ENCODE measurements around the gene SLC16A12.

SLC16A12 gene

GRCh38 chr10:89494068-89494467 lies 41.3 kb downstream of the SLC16A12 start:
- Histone ChIP-seq H3K9me3 (ENCODE audit: insufficient read depth, low read length) (no peaks in the 10 kb centered on the region), H3K36me3 (replicated peaks; ENCODE audit: low read depth, low read length) (no peaks in the 10 kb centered on the region), H4K20me1 (ENCODE audit: insufficient read depth, low read length) (no peaks in the 10 kb centered on the region), H3K4me1 (ENCODE audit: low read length) (no peaks in the 10 kb centered on the region), H2AFZ (ENCODE audit: low read depth, low read length) (no peak overlapping the region), H3K4me3 (ENCODE audit: low read length) (no peak overlapping the region), H3K4me2 (ENCODE audit: low read length) (no peak overlapping the region), H3K9ac (ENCODE audit: low read length) (no peak overlapping the region), H3K27me3 (ENCODE audit: low read depth, low read length) (no peaks in the 10 kb centered on the region), H3K79me2 (ENCODE audit: low read length) (no peaks in the 10 kb centered on the region), H3K27ac (ENCODE audit: low read length) (no peak overlapping the region)
- TF ChIP-seq, protein P1, sequence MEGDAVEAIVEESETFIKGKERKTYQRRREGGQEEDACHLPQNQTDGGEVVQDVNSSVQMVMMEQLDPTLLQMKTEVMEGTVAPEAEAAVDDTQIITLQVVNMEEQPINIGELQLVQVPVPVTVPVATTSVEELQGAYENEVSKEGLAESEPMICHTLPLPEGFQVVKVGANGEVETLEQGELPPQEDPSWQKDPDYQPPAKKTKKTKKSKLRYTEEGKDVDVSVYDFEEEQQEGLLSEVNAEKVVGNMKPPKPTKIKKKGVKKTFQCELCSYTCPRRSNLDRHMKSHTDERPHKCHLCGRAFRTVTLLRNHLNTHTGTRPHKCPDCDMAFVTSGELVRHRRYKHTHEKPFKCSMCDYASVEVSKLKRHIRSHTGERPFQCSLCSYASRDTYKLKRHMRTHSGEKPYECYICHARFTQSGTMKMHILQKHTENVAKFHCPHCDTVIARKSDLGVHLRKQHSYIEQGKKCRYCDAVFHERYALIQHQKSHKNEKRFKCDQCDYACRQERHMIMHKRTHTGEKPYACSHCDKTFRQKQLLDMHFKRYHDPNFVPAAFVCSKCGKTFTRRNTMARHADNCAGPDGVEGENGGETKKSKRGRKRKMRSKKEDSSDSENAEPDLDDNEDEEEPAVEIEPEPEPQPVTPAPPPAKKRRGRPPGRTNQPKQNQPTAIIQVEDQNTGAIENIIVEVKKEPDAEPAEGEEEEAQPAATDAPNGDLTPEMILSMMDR (IDR thresholded peaks at IDR 0.05; ENCODE audit: low read depth, low read length), result no peak
- no peak for TF ChIP-seq EZH2phosphoT487 (IDR thresholded peaks at IDR 0.05; ENCODE audit: low read depth)

DNA sequence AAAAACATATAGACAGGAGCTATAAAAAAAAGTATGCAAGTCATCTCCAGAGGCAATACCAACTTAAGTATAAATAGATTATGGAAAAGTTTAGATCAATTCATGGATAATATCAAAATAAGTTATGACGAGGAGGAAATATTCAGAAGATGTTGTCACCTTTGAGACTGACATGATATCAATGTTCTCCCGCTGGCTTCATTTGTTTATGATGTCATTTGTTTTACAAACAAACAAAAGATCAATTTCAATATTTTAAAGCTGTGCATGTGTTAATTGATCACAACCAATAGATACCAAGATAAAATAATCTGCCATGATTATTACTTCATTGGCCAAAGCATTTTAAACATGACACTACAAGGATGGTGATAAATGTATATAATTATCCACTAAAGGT lies 43.5 kb downstream of the SLC16A12 start:
- H3K9me3 ChIP-seq (ENCODE audit: insufficient read depth, low read length), result no peaks in the 10 kb centered on the region
- H3K9ac ChIP-seq (ENCODE audit: low read length), result no peak overlapping the region
- H3K4me2 ChIP-seq (ENCODE audit: low read length), result no peak overlapping the region
- H3K27ac ChIP-seq (ENCODE audit: low read length), result no peak overlapping the region
- H3K79me2 ChIP-seq (ENCODE audit: low read length), result no peaks in the 10 kb centered on the region
- H2AFZ ChIP-seq (ENCODE audit: low read depth, low read length), result no peak overlapping the region
- H3K36me3 ChIP-seq (replicated peaks; ENCODE audit: low read depth, low read length), result no peaks in the 10 kb centered on the region
- no peaks in the 10 kb centered on the region for H3K4me1 ChIP-seq (ENCODE audit: low read length)
- H3K27me3 ChIP-seq (ENCODE audit: low read depth, low read length), result no peaks in the 10 kb centered on the region
- no peak for TF ChIP-seq EZH2phosphoT487 (IDR thresholded peaks at IDR 0.05; ENCODE audit: low read depth)
- TF ChIP-seq, protein P1 (IDR thresholded peaks at IDR 0.05; ENCODE audit: low read depth, low read length), result no peak
- H3K4me3 ChIP-seq (ENCODE audit: low read length), result no peak overlapping the region
- H4K20me1 ChIP-seq (ENCODE audit: insufficient read depth, low read length), result no peaks in the 10 kb centered on the region

GRCh38 chr10:89490596-89491335 lies 44.6 kb downstream of the SLC16A12 start:
- Histone ChIP-seq H3K4me1 (ENCODE audit: low read length) (peaks cover 2% of the 10 kb centered on the region), H3K4me3 (ENCODE audit: low read length) (no peak overlapping the region)
- TF ChIP-seq EZH2phosphoT487 (IDR thresholded peaks at IDR 0.05; ENCODE audit: low read depth), result no peak
- TF ChIP-seq, protein P1 (IDR thresholded peaks at IDR 0.05; ENCODE audit: low read depth, low read length), result no peak

GRCh38 chr10:89482256-89482655 lies 53.1 kb downstream of the SLC16A12 start:
- Histone ChIP-seq H3K4me2 (ENCODE audit: low read length) (no peak overlapping the region), H3K36me3 (replicated peaks; ENCODE audit: low read depth, low read length) (no peaks in the 10 kb centered on the region), H2AFZ (ENCODE audit: low read depth, low read length) (no peak overlapping the region), H3K27ac (ENCODE audit: low read length) (no peak overlapping the region), H3K4me1 (ENCODE audit: low read length) (peaks cover 24% of the 10 kb centered on the region), H3K9me3 (ENCODE audit: insufficient read depth, low read length) (no peaks in the 10 kb centered on the region), H3K4me3 (ENCODE audit: low read length) (no peak overlapping the region), H4K20me1 (ENCODE audit: insufficient read depth, low read length) (no peaks in the 10 kb centered on the region), H3K79me2 (ENCODE audit: low read length) (no peaks in the 10 kb centered on the region), H3K9ac (ENCODE audit: low read length) (no peak overlapping the region), H3K27me3 (ENCODE audit: low read depth, low read length) (no peaks in the 10 kb centered on the region)
- TF ChIP-seq EZH2phosphoT487 (IDR thresholded peaks at IDR 0.05; ENCODE audit: low read depth), result no peak
- TF ChIP-seq, protein P1 (IDR thresholded peaks at IDR 0.05; ENCODE audit: low read depth, low read length), result no peak

More at GRCh38 chr10:89490596-89491335, 44.6 kb downstream of the SLC16A12 start:
- Histone ChIP-seq H3K9ac (ENCODE audit: low read length) (no peak overlapping the region), H2AFZ (ENCODE audit: low read depth, low read length) (no peak overlapping the region), H3K4me2 (ENCODE audit: low read length) (no peak overlapping the region), H3K36me3 (replicated peaks; ENCODE audit: low read depth, low read length) (no peaks in the 10 kb centered on the region), H3K27ac (ENCODE audit: low read length) (no peak overlapping the region), H3K27me3 (ENCODE audit: low read depth, low read length) (no peaks in the 10 kb centered on the region), H3K79me2 (ENCODE audit: low read length) (no peaks in the 10 kb centered on the region), H4K20me1 (ENCODE audit: insufficient read depth, low read length) (no peaks in the 10 kb centered on the region), H3K9me3 (ENCODE audit: insufficient read depth, low read length) (no peaks in the 10 kb centered on the region)
